Ammon's horn (tissue), 1 donor: ENCODE results near the gene PFKL.
"Not testable (repeated sequence)": the region's sequence is repeated elsewhere in the genome, so short reads cannot be mapped to it uniquely, and the experiment has no call there.

Experiments
- DNase-seq: peaks from one replicate; pipeline ENCODE4 v3.0.0-alpha.2; 2016; ENCODE audit warnings: low spot score

Gene PFKL

GRCh38 chr21:44279354-44280260 is 20.2 kb upstream of the PFKL start:
- DNase-seq = no peak

GRCh38 chr21:44281801-44282200 is 18.1 kb upstream of the PFKL start:
- no peak for DNase-seq

GRCh38 chr21:44282370-44282769 is 17.5 kb upstream of the PFKL start:
- no peak for DNase-seq

- not testable (repeated sequence) for DNase-seq
These were observed 16.6 kb upstream of the PFKL start for GRCh38 chr21:44283211-44283785.

GRCh38 chr21:44283948-44284347 is 15.9 kb upstream of the PFKL start:
- no peak for DNase-seq

- no peak for DNase-seq
These were observed 14.5 kb upstream of the PFKL start, which contains the start of gene AIRE for GRCh38 chr21:44285138-44285992. TSS of gene AIRE (plus strand) at chr21:44285876. CDS start at chr21:44286007, 131 bp downstream.

GRCh38 chr21:44286086-44286715 is 13.7 kb upstream of the PFKL start:
- DNase-seq = no peak

- no peak for DNase-seq
These were observed 12.9 kb upstream of the PFKL start for GRCh38 chr21:44286716-44287632.

GRCh38 chr21:44288251-44289110 is 11.4 kb upstream of the PFKL start:
- no peak for DNase-seq

- no peak for DNase-seq
These were observed 10.4 kb upstream of the PFKL start for GRCh38 chr21:44289381-44290010.

GRCh38 chr21:44290327-44291077 is 9.4 kb upstream of the PFKL start:
- DNase-seq = no peak

- no peak for DNase-seq
These were observed 8.5 kb upstream of the PFKL start for GRCh38 chr21:44291078-44291935.

GRCh38 chr21:44291936-44292811 is 7.7 kb upstream of the PFKL start:
- no peak for DNase-seq

- DNase-seq = no peak
These were observed 7.0 kb upstream of the PFKL start for GRCh38 chr21:44292812-44293195.

GRCh38 chr21:44293551-44294231 is 6.2 kb upstream of the PFKL start:
- DNase-seq = no peak
